Stimulated activated CD4-positive, alpha-beta T cell treated with anti-CD3 and anti-CD28 coated beads, TNF-alpha, amount 100 ng/mL, for 1 hour (primary cell): Measurements from ENCODE around the gene PGA3.
"Not testable (repeated sequence)": the region's sequence is repeated elsewhere in the genome, so short reads cannot be mapped to it uniquely, and the experiment has no call there.

ENCODE experiments used
- DNase-seq, 3 donors: peaks; one replicate each; pipeline ENCODE4 v3.0.0-alpha.2; 2020; ENCODE audit warnings: low read depth in 3 of 3, low spot score in 1 of 3

PGA3 gene

DNA sequence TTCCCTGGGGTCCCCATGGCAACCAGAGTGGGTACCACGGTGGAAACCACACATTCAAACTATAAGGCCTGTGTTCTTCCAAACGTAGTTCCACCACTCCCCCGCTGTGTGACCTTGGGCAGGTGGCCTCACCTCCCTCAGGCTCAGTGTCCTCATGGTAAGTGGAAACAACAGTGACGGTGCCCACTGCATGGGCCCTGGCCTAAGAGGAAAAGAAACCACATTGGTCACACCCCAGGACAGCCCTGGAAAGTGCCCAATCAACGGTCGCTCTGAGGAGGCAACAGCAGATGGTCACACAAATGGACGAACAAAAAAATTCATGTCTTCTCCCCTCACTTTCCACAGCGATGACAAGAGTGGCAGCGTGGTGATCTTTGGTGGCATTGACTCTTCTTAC is 44.8 kb downstream of the PGA3 start:
- DNase-seq, result not testable (repeated sequence)

DNA sequence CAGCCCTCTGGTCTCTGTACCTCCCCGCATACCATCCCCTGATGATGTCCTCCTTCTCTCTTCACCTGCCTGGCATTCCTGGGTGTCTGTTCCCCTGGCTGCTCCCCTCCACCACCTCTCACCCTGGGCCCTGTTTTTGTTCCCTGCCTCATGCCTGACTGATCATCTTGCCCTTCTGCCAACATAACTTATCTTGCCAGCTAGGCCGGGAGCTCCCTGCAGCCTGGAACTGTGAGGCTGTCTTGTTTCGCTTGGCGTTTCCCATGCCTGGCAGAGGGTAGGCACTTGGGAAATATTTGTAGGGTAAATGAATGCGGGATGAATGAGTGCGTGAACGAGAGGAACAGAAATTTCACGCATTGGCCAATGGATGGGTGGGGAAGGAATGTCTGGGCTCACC is 45.9 kb downstream of the PGA3 start:
- not testable (repeated sequence) for DNase-seq

DNA sequence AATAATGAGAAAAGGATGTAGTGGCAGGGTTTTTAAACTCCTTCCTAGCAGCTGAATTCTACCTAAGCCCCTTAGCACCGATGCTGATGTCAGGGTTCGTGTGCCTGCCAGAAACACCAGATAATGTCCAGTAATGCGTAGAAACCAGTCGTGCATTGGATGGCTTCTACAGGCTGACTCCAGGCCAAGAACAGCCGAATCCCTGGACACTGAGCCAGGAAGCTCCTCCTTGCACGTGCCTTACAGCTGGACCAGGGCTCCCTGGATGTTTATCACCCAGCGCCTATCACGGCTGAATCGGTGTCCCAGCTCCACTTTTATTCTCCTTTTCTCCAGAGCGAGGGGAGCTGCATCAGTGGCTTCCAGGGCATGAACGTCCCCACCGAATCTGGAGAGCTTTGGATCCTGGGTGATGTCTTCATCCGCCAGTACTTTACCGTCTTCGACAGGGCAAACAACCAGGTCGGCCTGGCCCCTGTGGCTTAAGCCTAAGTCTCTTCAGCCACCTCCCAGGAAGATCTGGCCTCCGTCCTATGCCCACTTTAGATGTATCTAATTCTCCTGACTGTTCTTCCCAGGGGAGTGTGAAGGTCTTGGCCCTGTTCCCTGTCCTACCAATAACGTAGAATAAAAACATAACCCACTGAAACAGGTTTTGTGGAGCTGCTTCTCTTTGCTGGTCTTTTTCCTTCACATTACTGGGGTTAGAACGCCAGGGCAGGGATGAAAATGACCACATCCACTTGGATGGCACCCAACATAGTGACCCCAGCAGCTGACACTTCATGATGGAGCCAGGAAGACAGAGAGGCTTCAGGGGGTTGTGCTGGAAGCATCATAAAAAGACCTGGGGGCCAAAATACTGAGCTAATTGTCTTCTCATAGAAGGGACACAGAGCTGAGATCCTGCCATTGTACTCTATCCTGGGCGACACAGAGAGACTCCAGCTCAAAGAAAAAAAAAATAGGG is 47.8 kb downstream of the PGA3 start:
- not testable (repeated sequence) for DNase-seq

DNA sequence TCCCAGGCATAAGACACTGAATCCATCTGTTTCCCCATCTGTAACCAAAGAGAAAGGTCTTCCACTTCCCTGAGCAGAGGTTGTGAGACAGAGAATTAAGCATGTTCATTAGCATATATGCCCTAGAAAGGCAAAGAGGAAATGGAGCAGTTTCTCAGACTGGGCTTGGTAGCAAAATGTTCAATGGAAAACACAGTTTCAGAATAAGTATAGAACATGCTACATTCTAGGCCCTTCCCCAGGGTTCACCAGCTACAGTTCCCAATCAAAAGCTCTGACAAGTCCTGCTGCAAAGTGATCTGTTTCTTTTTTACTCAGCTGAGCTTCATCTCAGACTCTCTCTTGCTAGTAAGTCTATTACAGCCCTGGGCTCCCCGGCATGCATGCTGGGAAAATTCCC is 49.0 kb downstream of the PGA3 start:
- not testable (repeated sequence) for DNase-seq

- DNase-seq, result peak in 2 of 3 donors; percentile 16 to 48
Observed at GRCh38 chr11:61254403-61255025, 51.2 kb downstream of the PGA3 start.

GRCh38 chr11:61256710-61257482 is 53.6 kb downstream of the PGA3 start:
- no peak for DNase-seq

DNA sequence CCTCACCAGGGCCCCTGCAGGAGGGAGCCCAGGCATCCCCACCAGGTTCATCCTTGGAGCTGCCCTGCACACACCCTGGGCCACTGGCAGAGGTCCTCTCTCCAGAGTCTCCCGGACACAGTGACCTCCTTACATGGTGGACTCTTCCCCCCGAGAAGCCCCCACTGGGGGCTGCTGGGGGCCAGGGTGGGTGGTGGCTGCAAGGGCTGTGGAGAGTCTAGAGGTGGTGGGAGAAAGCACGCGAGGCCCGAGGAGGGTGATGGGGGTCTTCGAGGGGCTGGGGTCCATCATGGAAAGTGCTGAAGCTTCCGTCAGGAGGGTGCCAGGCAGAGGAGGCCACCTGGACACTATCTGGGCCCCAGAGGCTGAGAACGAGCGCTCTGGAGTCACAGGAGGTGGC is 55.2 kb downstream of the PGA3 start:
- DNase-seq, result no peak

GRCh38 chr11:61259363-61259762 is 56.0 kb downstream of the PGA3 start:
- no peak for DNase-seq
